AG04449 (cell line): Measurements from ENCODE around the gene HIPK2.

Experiments
- CTCF ChIA-PET: fragments of 350-600 bp; formaldehyde crosslinking; extraction: SDS; loops from one replicate; lab custom pipeline; 2021; ENCODE audit warnings: antibody characterized with exemption; lab: Yijun Ruan, JAX
- POLR2A ChIA-PET: fragments of 400-600, 350-600 bp; formaldehyde crosslinking; extraction: SDS; loops from one replicate; lab custom pipeline; 2020; ENCODE audit warnings: antibody characterized with exemption, inconsistent platforms; lab: Yijun Ruan, JAX
- DNase-seq: peaks from one replicate; pipeline ENCODE4 v3.0.0-alpha.2; 2010; ENCODE audit warnings: low read depth, low spot score
- H3K4me3 ChIP-seq: 2 replicates; pipeline ENCODE4 v1.5.1; 2011; ENCODE audit warnings: low read depth, mild to moderate bottlenecking, control low read depth, low read length
- TF ChIP-seq, protein P1 (sequence below): IDR thresholded peaks from one replicate; pipeline ENCODE4 v1.5.1; 2011; ENCODE audit warnings: mild to moderate bottlenecking, moderate library complexity, low read length, control low read depth, inconsistent platforms; ENCODE audit not compliant: insufficient read depth; ENCODE audit errors: missing control alignments

Gene HIPK2

GRCh38 chr7:139575338-139575680, 202.5 kb downstream of the HIPK2 start:
- no peak for DNase-seq
- ChIA-PET CTCF (interaction anchor here (1.5 to 2.1 kb wide), 2 partner anchors 9 to 141 kb away, joined by 3 to 4 read pairs; no protein-coding TSS in a partner anchor), POLR2A (no interaction called here)
- TF ChIP-seq, protein P1, sequence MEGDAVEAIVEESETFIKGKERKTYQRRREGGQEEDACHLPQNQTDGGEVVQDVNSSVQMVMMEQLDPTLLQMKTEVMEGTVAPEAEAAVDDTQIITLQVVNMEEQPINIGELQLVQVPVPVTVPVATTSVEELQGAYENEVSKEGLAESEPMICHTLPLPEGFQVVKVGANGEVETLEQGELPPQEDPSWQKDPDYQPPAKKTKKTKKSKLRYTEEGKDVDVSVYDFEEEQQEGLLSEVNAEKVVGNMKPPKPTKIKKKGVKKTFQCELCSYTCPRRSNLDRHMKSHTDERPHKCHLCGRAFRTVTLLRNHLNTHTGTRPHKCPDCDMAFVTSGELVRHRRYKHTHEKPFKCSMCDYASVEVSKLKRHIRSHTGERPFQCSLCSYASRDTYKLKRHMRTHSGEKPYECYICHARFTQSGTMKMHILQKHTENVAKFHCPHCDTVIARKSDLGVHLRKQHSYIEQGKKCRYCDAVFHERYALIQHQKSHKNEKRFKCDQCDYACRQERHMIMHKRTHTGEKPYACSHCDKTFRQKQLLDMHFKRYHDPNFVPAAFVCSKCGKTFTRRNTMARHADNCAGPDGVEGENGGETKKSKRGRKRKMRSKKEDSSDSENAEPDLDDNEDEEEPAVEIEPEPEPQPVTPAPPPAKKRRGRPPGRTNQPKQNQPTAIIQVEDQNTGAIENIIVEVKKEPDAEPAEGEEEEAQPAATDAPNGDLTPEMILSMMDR: no peak
- H3K4me3 ChIP-seq: no peak overlapping the region

DNA sequence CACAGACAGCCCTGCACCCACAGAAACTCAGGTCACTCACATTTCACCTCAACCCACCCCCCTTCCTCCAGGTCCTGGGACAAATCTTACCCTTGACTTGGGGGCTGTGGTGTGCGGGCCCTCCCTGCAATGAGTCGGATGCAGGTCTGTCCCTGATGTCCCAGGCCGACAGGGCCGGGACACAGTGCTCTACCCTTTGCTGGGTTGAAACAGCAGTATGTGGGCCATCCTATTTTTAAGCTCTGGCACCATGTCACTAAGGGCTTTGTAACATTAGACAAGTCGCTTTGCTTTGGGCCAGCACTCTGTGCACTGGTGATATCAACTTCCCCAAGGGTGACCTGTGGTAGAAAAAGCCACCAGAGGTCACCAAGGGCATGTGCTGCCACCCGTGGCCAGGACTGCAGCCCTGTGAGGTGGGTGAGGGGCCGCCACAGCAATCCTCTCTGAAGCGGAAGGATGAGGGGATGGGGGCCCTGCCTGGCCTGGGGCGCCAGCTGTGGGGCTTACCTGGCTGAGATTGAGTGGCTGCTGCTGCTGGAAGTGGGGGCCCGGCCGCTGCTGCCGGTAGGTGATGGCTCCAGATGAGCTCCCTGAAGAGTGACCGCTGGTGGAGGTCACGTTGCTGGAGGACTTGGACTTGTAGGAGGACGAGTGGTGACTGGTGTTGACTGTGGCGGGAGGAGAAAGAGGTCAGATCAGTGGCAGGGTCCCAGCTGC, 203.0 kb downstream of the HIPK2 start:
- no peak overlapping the region for H3K4me3 ChIP-seq
- CTCF ChIA-PET: interaction anchor here (1.0 to 2.1 kb wide), 3 partner anchors 10 to 140 kb away, joined by 3 to 4 read pairs (median 3); no protein-coding TSS in a partner anchor
- POLR2A ChIA-PET: no interaction called here
- DNase-seq: no peak
- TF ChIP-seq, protein P1: no peak

- TF ChIP-seq, protein P1: no peak
- ChIA-PET POLR2A (no interaction called here), CTCF (interaction anchor here (0.5 to 2.1 kb wide), 5 partner anchors 11 to 429 kb away, joined by 3 to 4 read pairs (median 3); no protein-coding TSS in a partner anchor)
- no peak overlapping the region for H3K4me3 ChIP-seq
- DNase-seq: no peak
These were observed 203.9 kb downstream of the HIPK2 start for GRCh38 chr7:139573871-139574270.

- CTCF ChIA-PET: no interaction called here
- POLR2A ChIA-PET: no interaction called here
- no peak overlapping the region for H3K4me3 ChIP-seq
- no peak for DNase-seq
- TF ChIP-seq, protein P1: no peak
These were observed 205.0 kb downstream of the HIPK2 start for GRCh38 chr7:139572704-139573385.

DNA sequence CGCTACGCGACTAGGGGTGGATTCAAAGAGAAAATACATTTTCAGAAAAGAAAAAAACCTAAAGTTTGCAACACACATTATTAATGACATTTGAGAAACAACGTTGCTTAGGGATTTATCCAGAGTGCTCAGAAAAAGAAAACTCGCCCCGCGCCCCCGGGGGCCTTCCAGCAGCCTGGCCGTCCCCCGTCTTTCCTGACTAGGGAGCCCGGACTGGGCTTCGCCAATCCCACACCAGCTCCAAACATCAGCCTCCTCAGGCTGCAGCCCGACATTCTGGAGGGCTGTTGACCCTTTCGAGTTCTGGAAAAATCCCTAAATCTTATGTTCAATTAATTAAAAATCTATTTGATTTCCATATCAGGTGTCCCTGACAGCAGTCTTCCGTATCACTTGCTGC, 205.7 kb downstream of the HIPK2 start:
- TF ChIP-seq, protein P1: no peak
- POLR2A ChIA-PET: interaction anchor here (0.6 kb wide), 1 partner anchor 139 kb away, joined by 4 read pairs; no protein-coding TSS in a partner anchor
- CTCF ChIA-PET: no interaction called here
- no peak overlapping the region for H3K4me3 ChIP-seq
- no peak for DNase-seq

DNA sequence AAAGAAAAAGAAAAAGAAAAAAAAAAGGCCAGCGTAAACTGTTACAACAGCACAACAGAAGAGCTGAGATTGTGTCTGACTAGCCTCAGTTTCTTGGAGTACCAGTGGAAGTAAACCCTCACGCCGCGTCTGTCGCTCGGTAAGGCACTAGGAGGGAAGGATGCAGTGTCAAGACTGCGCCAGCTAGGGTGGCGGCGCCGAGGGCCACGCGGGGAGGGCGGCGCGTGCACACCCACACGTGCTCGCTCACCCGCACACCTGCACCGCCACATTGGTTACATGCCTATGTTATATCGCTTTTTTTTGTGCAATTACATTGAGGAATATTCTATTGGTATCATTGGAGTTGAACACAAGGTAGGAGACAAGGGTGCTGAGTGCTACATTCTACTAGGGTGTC, 206.1 kb downstream of the HIPK2 start:
- TF ChIP-seq, protein P1: no peak

More for the DNA sequence above, 206.1 kb downstream of the HIPK2 start:
- ChIA-PET CTCF (interaction anchor here (0.7 kb wide), 1 partner anchor 30 kb away, joined by 3 read pairs; no protein-coding TSS in a partner anchor), POLR2A (interaction anchor here (0.6 kb wide), 1 partner anchor 139 kb away, joined by 4 read pairs; no protein-coding TSS in a partner anchor)
- H3K4me3 ChIP-seq: no peak overlapping the region
- DNase-seq: no peak
